HL-60/S4 treated with phorbol 12-myristate 13-acetate at 8.2 ng/mL for 4 days and 3 days (cell line): ENCODE results near the gene MS4A6E.

Experiments used
- in situ Hi-C: fragments of 300-500 bp; cut with MboI; formaldehyde crosslinking; loops from 2 replicates; pipeline ENCODE4 v1.15.0; 2022; ENCODE audit warnings: low sequenced_read_pairs

Gene MS4A6E

DNA sequence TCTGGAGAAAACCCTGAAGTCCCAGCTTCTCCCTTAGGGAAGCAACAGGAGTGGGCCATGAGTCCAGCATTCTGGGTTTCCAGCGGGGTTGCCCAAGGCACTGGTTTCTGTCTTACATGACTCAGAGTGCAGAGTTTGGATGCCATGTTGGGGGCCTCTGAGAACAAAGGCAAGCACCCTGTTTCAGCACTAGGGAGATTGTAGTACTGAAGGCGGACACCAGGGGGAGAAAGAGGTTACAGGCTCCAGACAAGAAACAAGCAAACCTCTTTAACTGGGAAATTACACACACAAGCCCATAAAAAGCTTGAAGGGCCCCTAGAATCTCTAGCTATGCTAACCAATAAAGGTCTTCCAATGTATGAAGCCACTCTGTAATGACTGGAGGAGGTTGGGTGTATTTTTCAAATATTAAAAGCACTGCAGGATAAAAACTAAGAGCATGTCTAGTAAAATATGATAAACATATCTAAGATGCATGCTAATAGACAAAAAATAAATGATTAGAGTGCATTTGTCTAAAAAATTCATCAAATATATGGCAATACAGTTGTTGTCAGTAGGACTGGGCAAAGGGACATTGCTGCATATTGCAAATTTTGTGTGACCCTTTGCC, 7.1 kb downstream of the MS4A6E start:
- in situ Hi-C loops, result no loop called here

DNA sequence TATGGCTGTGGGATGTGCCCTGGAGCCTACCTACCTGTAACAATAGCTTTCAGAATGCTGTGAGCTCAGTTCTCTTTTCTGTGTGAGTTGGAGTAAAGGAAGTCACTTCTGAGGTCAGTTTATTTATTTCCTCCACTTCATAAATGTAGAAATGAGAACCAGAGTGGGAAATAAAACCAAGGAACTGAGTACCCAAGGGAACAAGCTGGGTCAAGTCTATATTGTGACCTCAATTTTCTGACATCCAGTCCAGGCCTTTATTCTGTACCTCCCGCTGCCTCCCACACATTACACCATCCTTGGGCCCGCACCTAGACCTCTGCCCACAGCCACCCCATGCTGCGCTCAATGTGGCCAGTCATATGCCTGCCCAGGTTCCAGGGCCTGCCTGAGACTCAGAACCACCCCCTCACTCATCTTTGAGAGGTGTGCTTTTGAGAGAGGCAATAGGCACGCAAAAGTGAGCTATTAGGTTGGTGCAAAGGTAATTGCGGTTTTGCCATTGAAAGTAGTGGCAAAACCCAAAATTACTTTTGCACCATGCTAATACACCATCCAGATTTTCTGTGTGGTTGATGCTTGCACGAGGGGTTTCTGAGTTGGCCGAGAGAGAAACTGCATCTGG, 9.8 kb downstream of the MS4A6E start:
- in situ Hi-C loops, result no loop called here

DNA sequence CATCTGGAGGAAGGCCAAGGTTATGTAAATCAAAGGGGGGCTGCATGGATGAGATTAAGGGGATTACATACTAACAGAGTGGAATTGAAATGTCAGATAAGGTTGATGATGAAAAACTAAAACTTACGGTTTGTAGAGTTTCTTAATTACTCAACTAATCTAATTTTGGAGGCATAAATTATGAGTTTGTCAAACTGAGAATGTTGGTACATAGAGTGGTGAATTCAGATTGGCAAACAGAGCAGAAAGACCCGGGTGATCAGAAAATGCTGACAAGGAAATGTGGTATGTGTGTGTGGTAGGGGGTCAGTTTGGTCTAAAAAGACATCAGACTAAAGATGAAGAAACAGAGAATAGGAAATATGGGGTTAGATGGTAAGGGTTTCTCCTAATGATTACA, 11.0 kb downstream of the MS4A6E start:
- in situ Hi-C loops, result no loop called here

DNA sequence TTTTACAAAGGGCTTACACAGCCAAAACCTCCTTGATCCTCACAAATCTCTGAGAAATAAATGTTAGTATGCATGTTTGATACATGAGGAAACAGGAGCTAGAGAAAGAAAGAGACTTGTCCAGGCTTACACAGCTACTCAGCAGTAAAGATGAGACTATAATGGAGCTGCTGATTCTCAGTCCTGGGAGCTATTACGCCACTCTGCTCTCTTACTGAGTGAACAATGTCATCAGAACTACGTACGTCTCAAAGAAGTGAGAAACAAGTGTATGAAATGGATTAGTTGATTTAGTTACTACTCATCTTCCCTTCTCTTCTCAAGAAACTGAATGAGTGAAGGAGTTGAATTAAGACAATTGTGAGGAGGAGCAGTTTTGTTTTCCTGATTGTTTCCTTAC, 12.3 kb downstream of the MS4A6E start:
- in situ Hi-C loops, result no loop called here

DNA sequence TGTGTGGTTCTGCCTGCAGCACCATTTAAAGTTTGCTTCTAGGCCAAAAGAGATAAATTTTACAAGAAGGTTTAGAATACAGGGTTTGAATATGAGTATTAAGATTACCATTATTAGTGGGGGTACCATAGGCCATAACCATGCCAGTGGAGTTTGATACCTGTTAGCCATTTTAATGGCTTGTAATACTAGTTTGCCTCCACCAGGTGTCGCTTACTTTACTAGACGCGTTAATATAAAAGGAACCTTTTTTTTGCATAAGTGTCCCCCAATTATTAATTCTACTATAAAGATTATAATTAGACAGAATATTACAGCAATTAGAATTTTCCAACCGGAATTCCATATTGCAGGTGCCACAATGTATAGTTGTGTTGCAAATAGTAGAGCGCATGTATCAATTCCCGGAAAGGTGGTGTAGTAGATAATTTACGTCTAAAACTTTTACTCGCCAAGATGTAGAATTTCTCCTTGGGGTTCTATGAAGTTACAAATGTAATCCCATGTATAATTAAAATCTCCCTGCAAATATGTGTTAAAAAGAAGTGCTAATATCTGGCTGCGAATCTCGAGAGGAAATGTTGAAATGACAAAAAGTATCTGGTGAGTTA, 16.1 kb downstream of the MS4A6E start:
- in situ Hi-C loops, result no loop called here

DNA sequence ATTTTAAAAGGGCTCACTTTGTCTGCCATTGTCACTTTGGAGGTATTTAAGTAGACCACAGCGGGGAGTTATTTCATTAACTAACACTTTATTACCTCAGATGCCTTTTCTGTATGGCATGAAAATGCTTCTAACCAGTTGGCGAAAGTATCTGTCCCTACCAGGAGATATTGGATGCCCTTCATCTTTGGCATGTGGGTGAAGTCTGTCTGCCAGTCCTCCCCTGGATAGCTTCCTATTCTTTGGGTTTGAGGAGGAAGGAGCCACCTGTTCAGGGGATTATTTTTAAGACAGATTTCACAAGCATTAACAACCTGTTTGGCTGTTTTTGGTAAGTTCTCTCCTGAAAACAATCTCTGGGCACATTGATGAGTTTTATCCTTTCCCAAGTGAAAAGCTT, 17.1 kb downstream of the MS4A6E start:
- in situ Hi-C loops, result no loop called here

DNA sequence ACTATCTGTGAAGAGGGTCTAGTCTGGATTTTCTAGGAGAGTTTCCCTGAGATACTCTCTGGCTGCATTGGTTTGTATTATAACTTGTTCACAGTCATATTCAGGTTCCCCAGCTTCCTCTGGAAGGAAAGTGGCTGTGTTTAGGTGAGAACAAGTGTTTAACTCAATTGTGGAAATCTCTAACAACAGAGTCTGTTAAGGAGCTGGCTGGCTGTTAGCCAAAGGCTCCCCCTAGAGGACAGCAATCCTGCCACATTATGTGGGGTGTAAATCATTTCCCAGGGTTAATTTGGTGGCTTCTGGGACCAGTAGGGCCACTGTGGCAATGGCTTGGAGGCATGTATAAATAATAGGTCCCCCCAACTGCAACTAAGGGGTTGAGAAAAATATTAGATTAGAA, 18.4 kb downstream of the MS4A6E start:
- in situ Hi-C loops, result no loop called here

DNA sequence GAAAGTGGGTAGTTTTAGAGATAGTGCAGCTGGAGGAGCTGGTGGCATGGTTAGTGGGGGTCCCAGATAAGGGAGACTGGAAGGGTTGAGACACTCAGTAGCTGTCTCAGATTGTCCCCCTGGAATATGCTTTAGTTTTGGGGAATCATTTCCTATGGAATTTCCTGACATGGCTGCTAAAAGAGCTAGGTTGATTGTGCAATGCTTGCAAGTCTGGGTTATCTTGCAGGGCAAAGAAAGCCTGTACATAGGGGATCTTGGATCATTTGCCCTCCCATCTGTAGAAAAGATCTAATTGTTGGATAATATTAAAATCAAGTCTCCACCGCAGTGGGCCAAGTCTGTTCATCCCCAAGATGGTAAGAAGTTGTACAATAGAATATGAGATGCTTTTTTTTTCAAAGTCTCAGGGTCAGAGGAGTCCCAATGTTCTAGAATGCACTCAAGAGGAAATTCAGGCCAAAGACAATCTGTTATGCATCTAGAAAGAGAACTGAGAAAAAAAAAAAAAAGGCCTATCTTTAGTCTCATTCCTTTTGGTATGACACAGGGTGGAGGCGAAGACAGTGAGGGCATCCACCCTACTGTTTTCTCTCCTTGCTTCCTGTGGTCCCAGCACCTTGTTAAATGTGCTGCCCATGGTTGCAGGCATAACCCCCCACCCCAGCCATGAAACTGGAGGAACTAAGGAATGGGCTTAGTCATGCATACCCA, 20.2 kb downstream of the MS4A6E start:
- in situ Hi-C loops, result no loop called here

DNA sequence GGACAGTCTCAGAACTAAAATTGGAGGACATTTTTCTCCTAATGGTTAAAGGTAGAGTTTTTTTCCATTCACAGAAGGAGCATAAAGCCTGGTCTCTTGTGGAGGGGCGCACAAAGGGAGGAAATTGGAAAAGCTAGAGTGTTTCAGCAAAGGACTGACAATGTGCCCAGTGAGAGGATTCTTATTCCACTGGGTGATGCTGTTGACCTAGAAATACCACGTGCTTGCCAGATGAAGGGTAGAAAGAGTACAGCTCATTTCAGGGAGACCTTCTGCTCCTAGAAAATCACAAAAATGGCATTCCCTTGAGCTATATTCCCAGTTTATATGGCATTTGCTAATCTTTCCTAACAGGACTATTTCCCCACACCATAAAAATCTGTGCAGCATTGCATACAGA, 21.1 kb downstream of the MS4A6E start:
- in situ Hi-C loops, result no loop called here

DNA sequence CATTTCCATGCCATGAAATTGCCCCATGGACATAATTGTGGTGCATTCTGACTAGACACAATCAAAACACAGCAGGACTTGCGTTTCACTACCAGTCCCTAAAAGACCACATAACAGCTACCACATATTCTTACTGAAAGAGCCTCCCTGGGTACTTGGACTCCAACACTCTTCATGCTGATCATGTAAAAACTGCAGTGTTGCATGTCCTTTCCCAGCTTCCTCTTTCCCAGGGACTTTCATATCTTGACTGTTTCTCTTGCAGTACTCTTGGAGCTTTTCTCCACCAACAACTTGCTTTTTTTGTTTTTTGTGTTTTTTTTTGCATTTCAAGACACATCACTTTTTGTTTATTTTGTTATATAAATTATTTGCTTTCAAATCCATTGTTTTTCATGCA, 22.9 kb downstream of the MS4A6E start:
- in situ Hi-C loops, result loop anchor here (25.0 kb wide), 1 partner anchor 262 kb away; no protein-coding TSS in a partner anchor

DNA sequence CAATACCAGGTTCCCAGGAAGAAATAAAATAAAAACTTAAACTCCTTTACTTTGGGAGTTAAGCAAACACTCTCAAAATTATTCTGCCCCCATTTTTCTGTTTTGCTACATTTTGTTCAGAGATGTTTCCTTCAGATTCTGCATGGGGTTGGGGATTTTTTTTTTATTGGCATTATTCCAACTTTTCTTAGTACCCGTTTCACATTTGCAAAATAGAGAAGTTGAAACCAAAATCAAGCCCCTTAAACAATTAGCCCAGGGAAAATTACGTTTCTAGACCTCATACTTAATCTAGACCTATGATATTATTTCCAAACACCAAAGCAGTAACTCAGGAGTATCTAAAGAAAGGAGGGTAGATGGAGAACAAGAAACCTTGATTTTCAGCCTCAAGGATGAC, 30.7 kb downstream of the MS4A6E start:
- in situ Hi-C loops, result loop anchor here (25.0 kb wide), 1 partner anchor 255 kb away; no protein-coding TSS in a partner anchor

DNA sequence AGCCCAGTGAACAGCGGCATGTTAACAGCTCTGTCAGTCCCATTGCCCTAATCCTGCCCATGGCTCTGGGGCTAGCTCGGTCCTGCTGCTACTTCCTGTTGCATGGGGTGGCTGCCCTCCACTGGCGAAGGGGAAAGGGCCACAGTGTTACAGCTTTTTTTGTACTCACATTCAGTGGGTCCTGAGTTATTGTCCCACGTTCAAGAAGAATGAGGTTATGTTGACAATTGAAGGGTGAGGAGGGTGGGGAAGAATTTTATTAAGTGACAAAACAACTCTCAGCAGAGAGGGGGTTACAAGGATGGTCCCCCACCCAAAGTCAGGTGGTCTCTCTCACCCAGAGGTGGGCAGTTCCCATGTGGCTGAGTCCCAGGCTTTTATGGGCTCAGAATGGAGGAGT, 33.6 kb downstream of the MS4A6E start:
- in situ Hi-C loops, result loop anchor here (25.0 kb wide), 1 partner anchor 252 kb away; no protein-coding TSS in a partner anchor

DNA sequence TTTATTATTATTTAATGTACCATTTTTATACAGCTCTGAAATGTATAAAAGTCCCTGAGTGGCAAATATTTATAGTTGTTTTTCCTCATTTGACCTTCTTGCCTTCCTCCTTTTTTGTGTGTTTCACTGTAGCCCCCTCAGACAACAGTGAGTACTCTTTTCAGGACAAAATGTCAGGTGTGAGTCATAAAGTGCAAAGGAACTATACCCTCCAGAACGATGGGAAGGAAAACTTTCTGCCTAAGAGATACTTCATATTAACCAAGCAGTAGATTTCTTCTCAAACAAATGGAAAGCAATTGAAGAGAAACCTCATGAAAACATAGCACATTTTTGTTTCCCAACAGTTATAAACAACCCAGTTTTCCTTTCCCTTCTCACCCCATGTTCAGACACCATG, 35.2 kb downstream of the MS4A6E start:
- in situ Hi-C loops, result loop anchor here (25.0 kb wide), 1 partner anchor 250 kb away; no protein-coding TSS in a partner anchor

DNA sequence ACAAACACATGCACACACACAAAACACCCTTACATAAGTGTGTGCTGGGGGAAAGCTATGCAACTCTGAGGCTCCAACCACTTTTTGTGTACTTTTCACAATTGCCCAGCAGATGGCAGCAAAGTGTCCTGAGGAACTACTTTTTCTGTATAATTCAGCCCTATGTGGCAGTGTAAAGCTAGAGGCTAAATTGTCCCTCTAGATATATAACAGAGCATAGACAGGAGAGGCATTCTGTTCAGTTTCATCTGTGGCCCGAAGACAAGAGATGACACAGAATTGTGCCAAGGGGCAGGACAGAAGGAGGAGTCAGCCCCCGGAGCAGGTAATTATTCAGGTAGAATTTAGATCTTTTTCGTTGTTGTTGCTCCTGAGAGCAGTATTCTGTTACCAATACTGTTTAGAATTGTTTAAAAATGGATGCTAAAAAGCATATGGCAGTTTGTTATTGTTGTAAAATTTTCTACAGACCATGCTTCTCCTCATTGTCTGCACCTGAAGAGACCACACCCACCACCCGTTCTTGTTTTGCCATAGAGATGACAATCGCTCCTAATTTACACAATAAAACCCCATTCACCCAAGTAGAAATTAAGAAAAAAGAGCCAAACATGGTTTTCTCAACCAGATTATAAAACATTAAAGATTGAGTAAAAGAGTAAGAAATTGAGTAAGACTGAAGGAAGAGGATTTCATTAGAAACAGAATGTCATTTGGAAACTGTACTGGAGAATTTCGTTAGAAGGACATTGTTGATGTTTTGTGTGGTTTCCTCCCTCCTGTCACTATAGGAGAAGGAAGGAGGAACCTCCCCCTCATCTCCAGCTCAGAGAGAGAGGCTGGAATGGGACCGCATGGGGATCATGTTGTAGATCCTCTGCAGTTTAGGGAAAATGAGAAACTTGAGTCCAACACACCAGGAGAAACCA, 36.8 kb downstream of the MS4A6E start:
- in situ Hi-C loops, result loop anchor here (25.0 kb wide), 1 partner anchor 248 kb away; no protein-coding TSS in a partner anchor

DNA sequence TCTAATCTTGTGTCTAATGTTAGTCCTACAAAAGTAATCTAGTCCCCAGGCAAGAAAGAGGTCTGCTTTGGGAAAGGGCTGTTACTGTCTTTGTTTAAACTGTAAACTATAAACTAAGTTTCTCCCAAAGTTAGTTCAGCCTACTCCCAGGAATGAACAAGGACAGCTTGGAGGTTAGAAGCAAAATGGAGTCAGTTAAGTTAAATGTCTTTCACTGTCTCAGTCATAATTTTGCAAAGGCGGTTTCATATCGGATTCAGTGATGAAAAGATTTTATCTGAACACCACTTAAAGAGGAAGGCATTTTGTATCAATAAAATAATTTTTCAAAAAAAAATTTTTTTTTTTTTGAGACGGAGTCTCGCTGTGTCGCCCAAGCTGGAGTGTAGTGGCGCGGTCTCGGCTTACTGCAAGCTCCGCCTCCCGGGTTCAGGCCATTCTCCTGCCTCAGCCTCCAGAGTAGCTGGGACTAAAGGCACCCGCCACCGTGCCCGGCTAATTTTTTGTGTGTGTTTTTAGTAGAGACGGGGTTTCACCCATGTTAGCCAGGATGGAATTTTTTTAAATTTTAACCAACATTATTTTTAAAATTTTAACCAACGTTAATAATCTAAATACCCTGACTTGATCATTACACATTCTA, 39.3 kb downstream of the MS4A6E start:
- in situ Hi-C loops, result loop anchor here (25.0 kb wide), 1 partner anchor 246 kb away; no protein-coding TSS in a partner anchor

DNA sequence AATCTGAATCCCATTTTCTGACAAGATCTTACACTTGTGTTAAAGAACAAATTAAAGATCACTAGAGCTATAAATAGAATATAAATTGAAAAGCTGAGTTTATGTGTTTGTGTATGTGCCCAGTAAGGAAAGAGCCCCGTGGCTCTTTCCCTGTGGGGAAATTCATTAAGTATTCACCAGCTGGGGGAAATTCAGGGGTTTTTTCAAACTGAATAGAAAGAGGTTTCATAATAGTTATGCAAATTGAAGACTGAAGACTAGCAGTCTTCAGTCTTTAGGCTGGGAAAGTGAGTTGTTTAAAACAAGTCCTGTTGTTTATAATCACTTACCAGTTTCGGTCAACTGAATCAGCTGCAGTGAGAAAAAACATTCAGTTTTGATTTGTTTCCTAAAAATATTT, 40.0 kb downstream of the MS4A6E start:
- in situ Hi-C loops, result loop anchor here (25.0 kb wide), 1 partner anchor 245 kb away; no protein-coding TSS in a partner anchor

DNA sequence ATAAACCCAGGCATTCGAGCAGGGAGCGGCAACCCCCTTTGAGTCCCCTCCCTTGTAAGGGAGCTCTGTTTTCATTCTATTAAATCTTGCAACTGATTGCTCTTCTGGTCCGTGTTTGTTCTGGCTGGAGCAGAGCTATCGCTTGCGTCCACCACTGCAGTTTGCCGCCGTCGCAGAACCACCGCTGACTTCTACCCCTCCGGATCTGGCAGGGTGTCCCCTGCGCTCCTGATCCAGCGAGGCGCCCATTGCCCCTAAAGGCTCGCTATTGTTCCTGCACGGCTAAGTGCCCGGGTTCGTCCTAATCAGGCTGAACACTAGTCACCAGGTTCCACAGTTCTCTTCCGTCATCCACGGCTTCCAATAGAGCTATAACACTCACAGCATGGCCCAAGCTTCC, 40.8 kb downstream of the MS4A6E start:
- in situ Hi-C loops, result loop anchor here (25.0 kb wide), 1 partner anchor 244 kb away; no protein-coding TSS in a partner anchor

DNA sequence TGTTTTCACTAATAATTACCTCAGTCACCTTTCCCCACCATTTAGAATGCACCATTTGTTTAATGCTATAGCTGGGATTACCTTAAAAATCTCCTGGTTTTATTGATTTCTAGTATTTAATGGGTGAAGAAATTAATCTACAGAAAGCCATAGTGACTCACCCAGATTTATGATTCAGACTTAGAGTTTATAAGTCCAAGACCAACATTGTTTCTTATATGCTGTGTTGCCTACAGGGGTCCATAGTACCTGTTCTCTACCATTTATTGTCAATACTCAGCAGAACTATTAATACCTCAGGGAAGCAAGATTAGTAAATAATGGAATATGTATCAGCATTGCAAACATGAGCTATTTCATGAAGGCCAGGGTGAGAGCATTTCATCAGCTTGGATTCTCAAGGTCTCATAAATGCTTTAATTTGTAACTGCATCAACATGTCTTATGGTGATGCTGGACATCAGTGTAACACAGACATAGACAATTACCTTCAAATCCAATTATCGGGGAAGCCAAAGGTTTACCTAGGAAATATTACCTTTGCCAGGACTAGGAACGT, 43.3 kb downstream of the MS4A6E start:
- in situ Hi-C loops, result loop anchor here (25.0 kb wide), 1 partner anchor 242 kb away; no protein-coding TSS in a partner anchor

DNA sequence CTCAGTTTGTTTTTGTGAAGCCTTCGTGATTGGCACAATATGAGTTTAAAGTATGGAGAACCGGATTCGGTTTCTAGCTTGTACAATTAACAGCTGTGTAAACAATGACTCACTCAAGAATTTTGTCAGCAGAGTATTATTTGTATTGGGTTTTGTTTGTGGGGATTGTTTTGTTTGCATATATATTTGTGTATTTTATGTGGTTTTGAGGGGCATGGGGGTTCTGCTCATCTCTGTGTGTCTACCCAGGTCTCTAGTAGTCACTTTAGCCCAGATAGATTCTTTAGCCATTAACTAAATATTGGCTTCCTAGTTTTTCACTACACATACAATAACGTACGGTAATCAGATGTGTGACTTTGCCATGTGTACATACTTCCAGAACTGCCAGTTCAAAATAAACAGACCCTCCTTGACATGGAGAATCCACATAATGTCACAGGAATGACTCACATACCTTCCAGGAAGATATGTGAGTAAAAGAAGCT, 43.8 kb downstream of the MS4A6E start:
- in situ Hi-C loops, result loop anchor here (25.0 kb wide), 1 partner anchor 241 kb away; no protein-coding TSS in a partner anchor
